K562 (cell line): ENCODE data around the gene TDG.

ENCODE experiments used
- ATF3 ChIP-seq, 2 experiments: fragments of 450-650 bp in 1 of 2; sonication (generic) in 1 of 2; formaldehyde crosslinking in 1 of 2; IDR thresholded peaks in 1 of 2; conservative IDR thresholded peaks in 1 of 2; 2 replicates each; pipeline versions ENCODE4 v1.6.1 to v1.8.1; 2016 to 2023; ENCODE audit warnings: mild to moderate bottlenecking in 2 of 2, moderate library complexity in 2 of 2, inconsistent platforms in 1 of 2, missing genetic modification reagents in 1 of 2
- MAFF ChIP-seq: IDR thresholded peaks from 2 replicates; pipeline ENCODE4 v1.6.1; 2012; ENCODE audit warnings: low read length, improper control_type of control experiment
- PML ChIP-seq: IDR thresholded peaks from 2 replicates; pipeline ENCODE4 v1.6.1; 2012; ENCODE audit warnings: low read length, inconsistent platforms
- POLR2A ChIP-seq: fragments of 450-650 bp; conservative IDR thresholded peaks from 2 replicates; pipeline ENCODE4 v1.6.1; 2016
- RFX1 ChIP-seq: fragments of 450-650 bp; IDR thresholded peaks from 2 replicates; pipeline ENCODE4 v1.6.1; 2016; ENCODE audit warnings: mild to moderate bottlenecking, moderate library complexity
- SIN3A ChIP-seq, 2 experiments: fragments of 150-350 bp in 1 of 2; IDR thresholded peaks; 2 replicates each; pipeline ENCODE4 v1.6.1; 2011 to 2016; ENCODE audit warnings: borderline replicate concordance in 2 of 2, low read depth in 2 of 2, low read length in 2 of 2, mild to moderate bottlenecking in 2 of 2, moderate library complexity in 2 of 2; ENCODE audit not compliant: control insufficient read depth in 1 of 2
- SRSF3 ChIP-seq: fragments of 200-400 bp; formaldehyde crosslinking; IDR thresholded peaks from 2 replicates; pipeline ENCODE4 v1.6.1; 2016; ENCODE audit warnings: mild to moderate bottlenecking, low read length, moderate library complexity; ENCODE audit not compliant: insufficient read depth
- U2AF1 ChIP-seq: fragments of 200-400 bp; formaldehyde crosslinking; optimal IDR thresholded peaks from 2 replicates; pipeline ENCODE3; 2017; ENCODE audit warnings: mild to moderate bottlenecking, low read depth, low read length, moderate library complexity
- ZNF133 ChIP-seq: fragments of 250-450 bp; sonication (Bioruptor Pico); IDR thresholded peaks from 2 replicates; pipeline ENCODE4 v1.4.0; 2020; ENCODE audit warnings: mild to moderate bottlenecking
- ZNF232 ChIP-seq: sonication (generic); formaldehyde crosslinking; IDR thresholded peaks from 2 replicates; pipeline ENCODE4 v1.8.0; 2022; ENCODE audit warnings: mild to moderate bottlenecking, missing genetic modification reagents

GRCh38 chr12:103952497-103952896, 13.2 kb upstream of the TDG start:
- TF ChIP-seq MAFF (no peak), ZNF232 (CRISPR knock-in tag) (no peak), SIN3A (IDR thresholded peaks at IDR 0.05; ENCODE audit: borderline replicate concordance in 2 of 2, control insufficient read depth in 1 of 2, low read depth in 2 of 2, low read length in 2 of 2) (no peak), RFX1 (no peak), U2AF1 (no peak), ZNF133 (no peak), ATF3 (IDR thresholded peaks at IDR 0.05) (no peak), ATF3 (CRISPR knock-in tag; conservative IDR thresholded peaks at IDR 0.05) (no peak), POLR2A (no peak), PML (no peak), SRSF3 (no peak)
